Fibroblast of lung (primary cell): ENCODE data around the gene ELFN2. TPM values are rescaled to one million over a fixed set of nuclear protein-coding genes. Genes with fewer than 3 reads are reported as not detected.
A peak's percentile ranks its signal among the peaks of the same experiment; 100 is the strongest.

Experiments
- DNase-seq, 2 donors: peaks; one replicate each; pipeline versions ENCODE4 v3.0.0 to v3.0.0-alpha.2; 2010; ENCODE audit warnings: low read depth in 2 of 2
- H2AFZ ChIP-seq: 2 replicates; pipeline ENCODE4 v1.5.1; 2012; ENCODE audit warnings: low read length, control low read depth, inconsistent platforms
- H3K27ac ChIP-seq: 2 replicates; pipeline ENCODE4 v1.5.1; 2011; ENCODE audit warnings: low read length, control low read depth; ENCODE audit not compliant: insufficient read depth
- H3K27me3 ChIP-seq: 2 replicates; pipeline ENCODE4 v1.5.1; 2011; ENCODE audit warnings: mild to moderate bottlenecking, low read length; ENCODE audit not compliant: control insufficient read depth, insufficient read depth
- H3K36me3 ChIP-seq: 2 replicates; pipeline ENCODE4 v1.5.1; 2011; ENCODE audit warnings: low read length; ENCODE audit not compliant: control insufficient read depth, insufficient read depth
- H3K4me1 ChIP-seq: 2 replicates; pipeline ENCODE4 v1.5.1; 2011; ENCODE audit warnings: low read length; ENCODE audit not compliant: control insufficient read depth, insufficient read depth; ENCODE audit errors: extremely low read depth
- H3K4me2 ChIP-seq: 2 replicates; pipeline ENCODE4 v1.5.1; 2011; ENCODE audit warnings: low read length, control low read depth; ENCODE audit not compliant: insufficient read depth; ENCODE audit errors: extremely low read depth
- H3K4me3 ChIP-seq, 4 experiments: fragments of 200-600 bp in 1 of 4; sonication (generic) in 1 of 4; replicated peaks in 1 of 4; 2 replicates each; pipeline ENCODE4 v1.5.1; 2011 to 2016; ENCODE audit warnings: low read length in 4 of 4, low read depth in 3 of 4, mild to moderate bottlenecking in 3 of 4, control low read depth in 2 of 4, inconsistent platforms in 1 of 4, mixed read lengths in 1 of 4; ENCODE audit not compliant: insufficient read depth in 1 of 4; ENCODE audit errors: control extremely low read depth in 1 of 4
- H3K79me2 ChIP-seq: 2 replicates; pipeline ENCODE4 v1.5.1; 2012; ENCODE audit warnings: mild to moderate bottlenecking, low read length, inconsistent platforms; ENCODE audit not compliant: control insufficient read depth, insufficient read depth
- H3K9ac ChIP-seq: 2 replicates; pipeline ENCODE4 v1.5.1; 2011; ENCODE audit warnings: mild to moderate bottlenecking, low read length, control low read depth; ENCODE audit not compliant: insufficient read depth
- H3K9me3 ChIP-seq: 2 replicates; pipeline ENCODE4 v1.5.1; 2012; ENCODE audit warnings: low read depth, low read length; ENCODE audit not compliant: control insufficient read depth, insufficient read depth
- H4K20me1 ChIP-seq: 2 replicates; pipeline ENCODE4 v1.5.1; 2011; ENCODE audit warnings: low read length; ENCODE audit not compliant: control insufficient read depth, insufficient read depth; ENCODE audit errors: extremely low read depth
- EZH2 ChIP-seq: IDR thresholded peaks from 2 replicates; pipeline ENCODE4 v1.5.1; 2012; ENCODE audit warnings: low read length, control low read depth, mild to moderate bottlenecking; ENCODE audit errors: missing control alignments
- polyA plus RNA-seq, 2 donors: library from polyadenylated mRNA; depleted of rRNA in 1 of 2; stranded (reverse) in 1 of 2; unstranded in 1 of 2; fragments of >200 nt; gene quantifications; 2 replicates each; pipeline ENCODE4 v1.2.1, GENCODE V29; 2011 to 2012; ENCODE audit warnings: missing spikeins in 1 of 2
- total RNA-seq: library from RNA; depleted of rRNA; stranded (reverse); fragments of >200 nt; gene quantifications from 2 replicates; pipeline ENCODE4 v1.2.1, GENCODE V29; 2014
- TF ChIP-seq, protein P1 (sequence below), 2 donors: IDR thresholded peaks in 1 of 2; conservative IDR thresholded peaks in 1 of 2; 1 replicate in 1 of 2; 2 replicates in 1 of 2; pipeline ENCODE4 v1.5.1; 2011 to 2012; ENCODE audit warnings: low read length in 2 of 2, control low read depth in 1 of 2, inconsistent platforms in 1 of 2, low read depth in 1 of 2, mild to moderate bottlenecking in 1 of 2

ELFN2 gene
- total and polyA plus RNA-seq, 2 donors (not counting 1 experiment from before 2014, with no cell fraction given) = under 0.01 to 0.02 TPM

DNA sequence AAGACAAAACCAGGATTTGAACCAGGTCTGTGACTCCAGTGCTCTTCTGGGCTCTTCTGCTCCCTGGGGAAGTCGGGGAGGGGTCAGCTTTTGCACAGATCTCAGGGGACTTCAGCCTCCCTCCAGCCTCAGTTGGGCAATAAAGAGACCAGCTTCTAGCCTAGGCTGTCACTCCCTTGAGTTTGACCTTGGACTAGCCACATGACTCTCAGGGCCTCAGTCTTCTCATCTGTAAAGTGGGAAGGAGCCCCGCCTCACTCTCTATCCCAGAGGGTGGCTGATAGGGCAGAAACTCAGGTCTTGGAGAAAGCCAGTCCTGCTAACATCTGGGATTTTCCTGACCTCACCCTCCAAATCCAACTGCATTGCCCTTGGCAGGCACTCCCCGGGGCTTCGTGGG is 38.7 kb downstream of the ELFN2 start:
- no peak overlapping the region for H3K4me3 ChIP-seq
- H3K27ac ChIP-seq = no peak overlapping the region
- no peaks in the 10 kb centered on the region for H4K20me1 ChIP-seq
- H3K9me3 ChIP-seq = no peaks in the 10 kb centered on the region
- H3K27me3 ChIP-seq = peaks cover 3% of the 10 kb centered on the region
- TF ChIP-seq, protein P1, sequence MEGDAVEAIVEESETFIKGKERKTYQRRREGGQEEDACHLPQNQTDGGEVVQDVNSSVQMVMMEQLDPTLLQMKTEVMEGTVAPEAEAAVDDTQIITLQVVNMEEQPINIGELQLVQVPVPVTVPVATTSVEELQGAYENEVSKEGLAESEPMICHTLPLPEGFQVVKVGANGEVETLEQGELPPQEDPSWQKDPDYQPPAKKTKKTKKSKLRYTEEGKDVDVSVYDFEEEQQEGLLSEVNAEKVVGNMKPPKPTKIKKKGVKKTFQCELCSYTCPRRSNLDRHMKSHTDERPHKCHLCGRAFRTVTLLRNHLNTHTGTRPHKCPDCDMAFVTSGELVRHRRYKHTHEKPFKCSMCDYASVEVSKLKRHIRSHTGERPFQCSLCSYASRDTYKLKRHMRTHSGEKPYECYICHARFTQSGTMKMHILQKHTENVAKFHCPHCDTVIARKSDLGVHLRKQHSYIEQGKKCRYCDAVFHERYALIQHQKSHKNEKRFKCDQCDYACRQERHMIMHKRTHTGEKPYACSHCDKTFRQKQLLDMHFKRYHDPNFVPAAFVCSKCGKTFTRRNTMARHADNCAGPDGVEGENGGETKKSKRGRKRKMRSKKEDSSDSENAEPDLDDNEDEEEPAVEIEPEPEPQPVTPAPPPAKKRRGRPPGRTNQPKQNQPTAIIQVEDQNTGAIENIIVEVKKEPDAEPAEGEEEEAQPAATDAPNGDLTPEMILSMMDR (conservative IDR thresholded peaks at IDR 0.05 in 1 of 2, IDR thresholded peaks at IDR 0.05 in 1 of 2; ENCODE audit: low read depth in 1 of 2, low read length in 2 of 2) = no peak
- no peak for TF ChIP-seq EZH2
- H3K9ac ChIP-seq = no peak overlapping the region
- H3K4me1 ChIP-seq = no peaks in the 10 kb centered on the region
- no peak for DNase-seq
- H3K36me3 ChIP-seq = no peaks in the 10 kb centered on the region
- no peak overlapping the region for H2AFZ ChIP-seq
- no peaks in the 10 kb centered on the region for H3K79me2 ChIP-seq
- H3K4me2 ChIP-seq = no peak overlapping the region

DNA sequence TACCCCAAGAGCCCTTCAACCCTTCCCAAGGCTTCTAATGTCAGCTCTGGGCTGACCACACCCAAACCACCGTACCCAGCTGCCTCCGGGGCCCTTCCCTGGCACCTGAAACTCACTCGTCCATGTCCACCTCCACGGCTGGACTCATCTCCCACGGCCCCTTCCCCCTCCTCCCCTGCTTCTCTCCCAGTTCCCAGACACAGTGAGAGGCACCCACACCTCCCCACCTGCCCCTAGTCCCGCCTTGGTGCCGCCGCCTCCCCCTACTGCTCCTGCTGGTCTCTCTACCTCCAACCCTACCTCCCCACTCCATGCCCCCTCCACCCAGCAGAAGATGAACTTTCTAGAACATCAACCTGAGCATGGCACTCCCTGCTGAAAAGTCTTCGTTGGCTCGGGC is 39.5 kb downstream of the ELFN2 start:
- TF ChIP-seq, protein P1 (conservative IDR thresholded peaks at IDR 0.05 in 1 of 2, IDR thresholded peaks at IDR 0.05 in 1 of 2; ENCODE audit: low read depth in 1 of 2, low read length in 2 of 2) = no peak
- no peak for TF ChIP-seq EZH2
- Histone ChIP-seq H3K9me3 (no peaks in the 10 kb centered on the region), H3K27ac (no peak overlapping the region), H3K4me2 (no peak overlapping the region), H3K4me3 (no peak overlapping the region), H3K9ac (no peak overlapping the region), H2AFZ (no peak overlapping the region), H3K4me1 (no peaks in the 10 kb centered on the region), H4K20me1 (no peaks in the 10 kb centered on the region), H3K36me3 (no peaks in the 10 kb centered on the region), H3K27me3 (peaks cover 3% of the 10 kb centered on the region), H3K79me2 (no peaks in the 10 kb centered on the region)
- no peak for DNase-seq

DNA sequence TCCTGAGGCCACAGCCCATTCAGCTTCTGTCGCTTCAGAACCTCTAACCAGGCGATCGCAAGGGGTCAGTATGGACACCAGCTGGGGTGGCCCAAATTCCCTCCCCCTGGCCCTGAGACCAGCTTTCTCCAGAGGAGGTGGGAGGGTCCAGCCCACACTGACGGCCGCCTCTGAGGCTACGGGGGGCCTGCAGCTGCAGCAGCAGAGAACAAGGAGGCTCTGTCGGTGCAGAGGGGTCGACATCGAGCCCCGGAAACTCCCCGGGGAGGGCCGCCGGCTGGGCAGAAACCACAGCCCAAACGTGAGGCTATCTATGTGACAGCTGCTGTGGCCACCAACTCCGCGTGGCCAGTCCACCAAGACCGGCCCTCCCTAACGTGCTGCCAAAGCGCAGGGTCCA is 40.8 kb downstream of the ELFN2 start:
- Histone ChIP-seq H2AFZ (no peak overlapping the region), H3K9me3 (no peaks in the 10 kb centered on the region)
- peak; percentile 27 for TF ChIP-seq EZH2
- TF ChIP-seq, protein P1 (conservative IDR thresholded peaks at IDR 0.05 in 1 of 2, IDR thresholded peaks at IDR 0.05 in 1 of 2; ENCODE audit: low read depth in 1 of 2, low read length in 2 of 2) = no peak

More for the DNA sequence above, 40.8 kb downstream of the ELFN2 start:
- Histone ChIP-seq H3K36me3 (no peaks in the 10 kb centered on the region), H3K27ac (no peak overlapping the region), H3K4me2 (no peak overlapping the region), H3K4me1 (peaks cover 1% of the 10 kb centered on the region), H4K20me1 (no peaks in the 10 kb centered on the region), H3K27me3 (peaks cover 3% of the 10 kb centered on the region), H3K4me3 (no peak overlapping the region), H3K9ac (no peak overlapping the region), H3K79me2 (no peaks in the 10 kb centered on the region)
- no peak for DNase-seq
